ENCODE measurements around the gene PPP1R12B.
"Not testable (repeated sequence)": the region's sequence is repeated elsewhere in the genome, so short reads cannot be mapped to it uniquely, and the experiment has no call there.

Gene PPP1R12B

GRCh38 chr1:202406896-202407295 lies 58.4 kb downstream of the PPP1R12B start:
- not testable (repeated sequence) for DNase-seq

- DNase-seq: not testable (repeated sequence)
Measured at GRCh38 chr1:202407378-202407777, 58.9 kb downstream of the PPP1R12B start.

GRCh38 chr1:202410251-202410650 lies 61.8 kb downstream of the PPP1R12B start:
- not testable (repeated sequence) for DNase-seq

GRCh38 chr1:202410854-202411357 lies 62.4 kb downstream of the PPP1R12B start:
- DNase-seq: not testable (repeated sequence)

GRCh38 chr1:202411422-202411821 lies 62.9 kb downstream of the PPP1R12B start:
- no peak for DNase-seq

GRCh38 chr1:202412421-202412820 lies 63.9 kb downstream of the PPP1R12B start:
- not testable (repeated sequence) for DNase-seq

- DNase-seq: no peak
Measured at GRCh38 chr1:202416641-202417040, 68.1 kb downstream of the PPP1R12B start.

GRCh38 chr1:202417141-202417540 lies 68.6 kb downstream of the PPP1R12B start:
- DNase-seq: not testable (repeated sequence)

- not testable (repeated sequence) for DNase-seq
Measured at GRCh38 chr1:202417762-202418201, 69.3 kb downstream of the PPP1R12B start.

- DNase-seq: not testable (repeated sequence)
Measured at GRCh38 chr1:202419731-202420130, 71.2 kb downstream of the PPP1R12B start.

GRCh38 chr1:202420422-202421094 lies 72.1 kb downstream of the PPP1R12B start:
- not testable (repeated sequence) for DNase-seq

- DNase-seq: not testable (repeated sequence)
Measured at GRCh38 chr1:202422709-202423108, 74.2 kb downstream of the PPP1R12B start.

GRCh38 chr1:202424260-202424659 lies 75.8 kb downstream of the PPP1R12B start:
- not testable (repeated sequence) for DNase-seq

- not testable (repeated sequence) for DNase-seq
Measured at GRCh38 chr1:202430111-202430510, 81.6 kb downstream of the PPP1R12B start.

GRCh38 chr1:202432338-202432737 lies 83.8 kb downstream of the PPP1R12B start:
- DNase-seq: not testable (repeated sequence)

- no peak for DNase-seq
Measured at GRCh38 chr1:202433155-202434043, 84.9 kb downstream of the PPP1R12B start.

- no peak for DNase-seq
Measured at GRCh38 chr1:202434059-202434458, 85.6 kb downstream of the PPP1R12B start.

GRCh38 chr1:202438393-202439174 lies 90.1 kb downstream of the PPP1R12B start:
- DNase-seq: no peak

GRCh38 chr1:202439308-202439707 lies 90.8 kb downstream of the PPP1R12B start:
- no peak for DNase-seq

- not testable (repeated sequence) for DNase-seq
Measured at GRCh38 chr1:202448140-202448539, 99.6 kb downstream of the PPP1R12B start.

GRCh38 chr1:202451641-202452040 lies 103.1 kb downstream of the PPP1R12B start:
- not testable (repeated sequence) for DNase-seq

- DNase-seq: no peak
Measured at GRCh38 chr1:202452508-202452907, 104.0 kb downstream of the PPP1R12B start.
